ENCODE data around the gene FLT1.

GRCh38 chr13:28349907-28350654, 144.8 kb downstream of the FLT1 start:
- TF ChIP-seq CTCF (CRISPR knock-in tag; IDR thresholded peaks at IDR 0.05), result no peak
- no peak for TF ChIP-seq ZNF335 (CRISPR knock-in tag; IDR thresholded peaks at IDR 0.05)
